HCT116 (cell line): ENCODE data around the gene TRMU. TPM values are rescaled to one million over a fixed set of nuclear protein-coding genes. Genes with fewer than 3 reads are reported as not detected.

Experiments
- ATAC-seq: fragments of 200-7000 bp; cut with Tn5 transposase; 2 replicates; pipeline ENCODE4 v1.9.1; 2020; ENCODE audit warnings: mild to moderate bottlenecking, moderate library complexity
- BruUV-seq: library from RNA; stranded (reverse); fragments of 400-500 nt; replicated peaks from 2 replicates; lab custom pipeline; 2021; lab: Mats Ljungman, UMichigan
- CTCF ChIA-PET: fragments of 300-600 bp; sonication (Branson Sonifier 250); formaldehyde crosslinking; loops from one replicate; lab custom pipeline; 2021; ENCODE audit warnings: antibody characterized with exemption; lab: Charles Lee
- POLR2A ChIA-PET: fragments of 300-600, 350-600 bp; sonication (Branson Sonifier 250); formaldehyde crosslinking; loops from one replicate; lab custom pipeline; 2021; ENCODE audit warnings: antibody characterized with exemption; lab: Charles Lee
- RAD21 ChIA-PET, 2 experiments: fragments of 300-600 bp; sonication (Branson Sonifier 250); formaldehyde crosslinking; loops; one replicate each; lab custom pipeline; 2023; ENCODE audit warnings: low total read pairs in 2 of 2; ENCODE audit not compliant: uncharacterized antibody in 2 of 2, unreplicated experiment in 2 of 2, low non-redundant PET in 1 of 2; lab: Charles Lee
- DNase-seq: peaks from one replicate; pipeline ENCODE4 v3.0.0-alpha.2; 2010; ENCODE audit warnings: low read depth, low spot score
- H2AFZ ChIP-seq: fragments of 200-600 bp; shearing (Covaris generic), sonication (generic); 2 replicates; pipeline ENCODE4 v1.6.1; 2017; ENCODE audit warnings: low read depth, mixed run types, mixed read lengths, antibody characterized with exemption, low read length; ENCODE audit not compliant: poor library complexity, severe bottlenecking
- H3K27ac ChIP-seq: 2 replicates; pipeline ENCODE4 v1.5.1; 2012; ENCODE audit warnings: low read depth, low read length
- H3K27me3 ChIP-seq: fragments of 200-600 bp; sonication (generic); 2 replicates; pipeline ENCODE4 v1.6.1; 2016; ENCODE audit warnings: mixed run types, low read length, mixed read lengths; ENCODE audit not compliant: insufficient read depth
- H3K36me3 ChIP-seq, 2 experiments: fragments of 200-500 bp in 1 of 2; fragments of 200-600 bp in 1 of 2; sonication (Bioruptor generic) in 1 of 2; sonication (generic) in 1 of 2; 2 replicates each; pipeline versions ENCODE4 v1.5.1 to v1.6.1; 2014 to 2016; ENCODE audit warnings: low read length in 2 of 2, inconsistent platforms in 1 of 2, mixed read lengths in 1 of 2, mixed run types in 1 of 2; ENCODE audit not compliant: insufficient read depth in 2 of 2, control insufficient read depth in 1 of 2
- H3K4me1 ChIP-seq, 2 experiments: fragments of 200-600 bp in 1 of 2; sonication (generic) in 1 of 2; 2 replicates each; pipeline versions ENCODE4 v1.5.1 to v1.6.1; 2012 to 2017; ENCODE audit warnings: low read length in 2 of 2, inconsistent platforms in 1 of 2, mild to moderate bottlenecking in 1 of 2, mixed read lengths in 1 of 2, mixed run types in 1 of 2, moderate library complexity in 1 of 2; ENCODE audit not compliant: insufficient read depth in 2 of 2, control insufficient read depth in 1 of 2
- H3K4me2 ChIP-seq: fragments of 200-600 bp; sonication (generic); 2 replicates; pipeline ENCODE4 v1.6.1; 2017; ENCODE audit warnings: mixed run types, low read length, mixed read lengths
- H3K4me3 ChIP-seq, 2 experiments: fragments of 200-600 bp in 1 of 2; sonication (generic) in 1 of 2; replicated peaks in 1 of 2; 2 replicates each; pipeline ENCODE4 v1.5.1; 2011 to 2016; ENCODE audit warnings: low read length in 2 of 2, control low read depth in 1 of 2, low read depth in 1 of 2, mild to moderate bottlenecking in 1 of 2, mixed read lengths in 1 of 2, mixed run types in 1 of 2
- H3K79me2 ChIP-seq: fragments of 200-600 bp; sonication (generic); 2 replicates; pipeline ENCODE4 v1.6.1; 2017; ENCODE audit warnings: mild to moderate bottlenecking, mixed run types, low read length, moderate library complexity, mixed read lengths; ENCODE audit not compliant: insufficient read depth
- H3K9ac ChIP-seq: fragments of 200-600 bp; sonication (generic); 2 replicates; pipeline ENCODE4 v1.6.1; 2016; ENCODE audit warnings: low read length, mixed read lengths
- H3K9me2 ChIP-seq: fragments of 200-600 bp; sonication (generic), shearing (Covaris generic); 2 replicates; pipeline ENCODE4 v1.6.1; 2017; ENCODE audit warnings: mixed run types, mild to moderate bottlenecking, moderate library complexity; ENCODE audit not compliant: insufficient read depth
- H3K9me3 ChIP-seq, 2 experiments: fragments of 200-500 bp in 1 of 2; fragments of 200-600 bp in 1 of 2; sonication (Bioruptor generic) in 1 of 2; sonication (generic) in 1 of 2; 2 replicates each; pipeline ENCODE4 v1.6.1; 2014 to 2017; ENCODE audit warnings: low read length in 2 of 2, mixed read lengths in 2 of 2, inconsistent platforms in 1 of 2, low read depth in 1 of 2, mild to moderate bottlenecking in 1 of 2, mixed run types in 1 of 2, moderate library complexity in 1 of 2; ENCODE audit not compliant: control insufficient read depth in 1 of 2, insufficient read depth in 1 of 2
- H4K20me1 ChIP-seq: fragments of 200-600 bp; sonication (generic), shearing (Covaris generic); 2 replicates; pipeline ENCODE4 v1.6.1; 2017; ENCODE audit warnings: mixed run types, mild to moderate bottlenecking, moderate library complexity; ENCODE audit not compliant: insufficient read depth
- CEBPB ChIP-seq: IDR thresholded peaks from 2 replicates; pipeline ENCODE4 v1.6.1; 2012; ENCODE audit warnings: low read depth
- CTCF ChIP-seq, 3 experiments: fragments of 200-600 bp in 1 of 3; sonication (generic) in 1 of 3; IDR thresholded peaks in 2 of 3; conservative IDR thresholded peaks in 1 of 3; 2 replicates each; pipeline ENCODE4 v1.5.1; 2012 to 2017; ENCODE audit warnings: low read depth in 2 of 3, low read length in 2 of 3, antibody characterized with exemption in 1 of 3, borderline replicate concordance in 1 of 3, control low read depth in 1 of 3, mild to moderate bottlenecking in 1 of 3, mixed read lengths in 1 of 3, mixed run types in 1 of 3, moderate library complexity in 1 of 3; ENCODE audit not compliant: insufficient read depth in 1 of 3
- ELF1 ChIP-seq: IDR thresholded peaks from 2 replicates; pipeline ENCODE4 v1.6.1; 2012; ENCODE audit warnings: low read depth, borderline replicate concordance
- EZH2 ChIP-seq: fragments of 200-600 bp; sonication (generic); IDR thresholded peaks from 2 replicates; pipeline ENCODE4 v1.6.1; 2017; ENCODE audit warnings: antibody characterized with exemption, mixed run types
- FOSL1 ChIP-seq: IDR thresholded peaks from 2 replicates; pipeline ENCODE4 v1.6.1; 2012; ENCODE audit warnings: low read depth
- MAX ChIP-seq: IDR thresholded peaks from 2 replicates; pipeline ENCODE4 v1.6.1; 2012
- RAD21 ChIP-seq: IDR thresholded peaks from 2 replicates; pipeline ENCODE4 v1.6.1; 2012; ENCODE audit warnings: low read depth, mild to moderate bottlenecking
- REST ChIP-seq: IDR thresholded peaks from 2 replicates; pipeline ENCODE4 v1.6.1; 2012; ENCODE audit warnings: low read depth
- SIN3A ChIP-seq: IDR thresholded peaks from 2 replicates; pipeline ENCODE4 v1.6.1; 2012; ENCODE audit warnings: low read depth
- SP1 ChIP-seq: IDR thresholded peaks from 2 replicates; pipeline ENCODE4 v1.6.1; 2012; ENCODE audit warnings: low read depth
- SRF ChIP-seq: IDR thresholded peaks from 2 replicates; pipeline ENCODE4 v1.6.1; 2012; ENCODE audit warnings: low read depth
- TCF7L2 ChIP-seq: IDR thresholded peaks from 2 replicates; pipeline ENCODE4 v1.7.0; 2011; ENCODE audit warnings: borderline replicate concordance, inconsistent platforms; ENCODE audit not compliant: insufficient read depth, insufficient read length; ENCODE audit errors: extremely low read depth
- YY1 ChIP-seq: IDR thresholded peaks from 2 replicates; pipeline ENCODE4 v1.6.1; 2011; ENCODE audit warnings: low read length, low read depth, moderate library complexity, mild to moderate bottlenecking; ENCODE audit not compliant: insufficient replicate concordance; ENCODE audit errors: extremely low read depth
- ZFX ChIP-seq: fragments of 450-650 bp; IDR thresholded peaks from 2 replicates; pipeline ENCODE4 v1.6.1; 2017
- ZNF274 ChIP-seq: fragments of 200-500 bp; sonication (Bioruptor generic); IDR thresholded peaks from 2 replicates; pipeline ENCODE4 v1.6.1; 2014; ENCODE audit warnings: mild to moderate bottlenecking, low read depth, low read length, inconsistent platforms
- intact Hi-C: fragments of 100-400 bp; cut with micrococcal nuclease; formaldehyde crosslinking; loops from 2 replicates; pipeline ENCODE4 v1.10.0; 2022
- total RNA-seq: library from RNA; stranded (reverse); gene quantifications from one replicate; pipeline ENCODE4 v1.2.1, GENCODE V29; 2021; ENCODE audit not compliant: unreplicated experiment
- TF ChIP-seq, protein P1 (sequence below): IDR thresholded peaks from 2 replicates; pipeline ENCODE4 v1.6.1; 2012

The TRMU gene
- total RNA-seq, 1 experiment from 2014 or later = 65.4 TPM

DNA sequence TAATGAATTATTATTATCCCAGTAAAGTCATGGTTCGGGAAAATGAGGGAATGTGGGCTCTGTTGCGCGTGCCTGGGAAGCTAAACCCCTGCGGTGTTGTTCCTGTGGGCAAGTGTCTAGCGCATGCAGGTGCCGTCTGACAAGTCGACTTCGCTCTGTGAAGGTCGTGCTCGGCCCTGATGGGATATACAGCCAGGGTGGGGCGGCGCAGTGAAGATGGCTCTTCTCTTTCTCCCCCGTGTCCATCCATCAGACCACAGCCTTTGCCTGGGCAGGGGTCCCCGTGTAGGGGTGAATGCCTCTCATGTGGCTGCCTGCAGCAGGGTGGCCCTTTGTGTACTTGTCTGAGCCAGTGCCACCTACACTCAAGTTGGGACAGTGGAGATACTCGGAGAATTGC lies 12.8 kb upstream of the TRMU start:
- Histone ChIP-seq H2AFZ (no peak overlapping the region), H3K79me2 (peaks cover 23% of the 10 kb centered on the region; the same call in 1 of the 2 replicates), H3K27me3 (no peaks in the 10 kb centered on the region), H3K9me3 (no peaks in the 10 kb centered on the region), H3K27ac (no peak overlapping the region), H3K9ac (no peak overlapping the region), H3K4me1 (no peaks in the 10 kb centered on the region), H4K20me1 (no peaks in the 10 kb centered on the region), H3K36me3 (peaks cover 30 to 31% of the 10 kb centered on the region in 2 experiments; a peak in 3 of 4 replicates), H3K9me2 (no peaks in the 10 kb centered on the region), H3K4me2 (no peak overlapping the region), H3K4me3 (no peak overlapping the region)
- no peak for DNase-seq
- no peak for ATAC-seq
- ChIA-PET RAD21 (no interaction called here), CTCF (no interaction called here), POLR2A (no interaction called here)
- no TSS peak for BruUV-seq
- intact Hi-C loops = no loop called here
- TF ChIP-seq FOSL1 (no peak), ZFX (no peak), ZNF274 (no peak), YY1 (no peak), REST (no peak), TCF7L2 (no peak), RAD21 (no peak), MAX (no peak), SRF (no peak), ELF1 (no peak), SP1 (no peak), CEBPB (no peak), CTCF (IDR thresholded peaks at IDR 0.05 in 2 of 3, conservative IDR thresholded peaks at IDR 0.05 in 1 of 3; ENCODE audit: borderline replicate concordance in 1 of 3, insufficient read depth in 1 of 3, low read depth in 2 of 3, low read length in 2 of 3) (no peak), SIN3A (no peak), EZH2 (no peak)
- TF ChIP-seq, protein P1, sequence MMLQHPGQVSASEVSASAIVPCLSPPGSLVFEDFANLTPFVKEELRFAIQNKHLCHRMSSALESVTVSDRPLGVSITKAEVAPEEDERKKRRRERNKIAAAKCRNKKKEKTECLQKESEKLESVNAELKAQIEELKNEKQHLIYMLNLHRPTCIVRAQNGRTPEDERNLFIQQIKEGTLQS = no peak
